Ishikawa (cell line): Measurements from ENCODE around the gene NBR1.

Experiments used
- CEBPB ChIP-seq: IDR thresholded peaks from 2 replicates; pipeline ENCODE4 v1.6.1; 2012
- CREB1 ChIP-seq: IDR thresholded peaks from 2 replicates; pipeline ENCODE4 v1.6.1; 2012; ENCODE audit warnings: low read depth
- EGR1 ChIP-seq: IDR thresholded peaks from 2 replicates; pipeline ENCODE4 v1.6.1; 2012
- EP300 ChIP-seq: IDR thresholded peaks from 2 replicates; pipeline ENCODE4 v1.6.1; 2012; ENCODE audit warnings: borderline replicate concordance
- FOXM1 ChIP-seq: IDR thresholded peaks from 2 replicates; pipeline ENCODE4 v1.6.1; 2012; ENCODE audit warnings: low read depth, borderline replicate concordance
- NFIC ChIP-seq: IDR thresholded peaks from 2 replicates; pipeline ENCODE4 v1.6.1; 2012
- RAD21 ChIP-seq: IDR thresholded peaks from 2 replicates; pipeline ENCODE4 v1.6.1; 2012; ENCODE audit warnings: low read depth
- TAF1 ChIP-seq: IDR thresholded peaks from 2 replicates; pipeline ENCODE4 v1.6.1; 2012; ENCODE audit warnings: low read depth, mild to moderate bottlenecking
- TCF12 ChIP-seq: IDR thresholded peaks from 2 replicates; pipeline ENCODE4 v1.6.1; 2012; ENCODE audit warnings: low read depth
- TEAD4 ChIP-seq: IDR thresholded peaks from 2 replicates; pipeline ENCODE4 v1.6.1; 2012
- YY1 ChIP-seq: IDR thresholded peaks from 2 replicates; pipeline ENCODE4 v1.6.1; 2012; ENCODE audit warnings: low read depth
- ZBTB7A ChIP-seq: IDR thresholded peaks from 2 replicates; pipeline ENCODE4 v1.6.1; 2012; ENCODE audit warnings: low read depth
- TF ChIP-seq, protein P1 (sequence below): IDR thresholded peaks from 2 replicates; pipeline ENCODE4 v1.6.1; 2012
- TF ChIP-seq, protein P2 (sequence below): IDR thresholded peaks from 2 replicates; pipeline ENCODE4 v1.6.1; 2012; ENCODE audit warnings: low read depth, mild to moderate bottlenecking
- TF ChIP-seq, protein P3 (sequence below): IDR thresholded peaks from 2 replicates; pipeline ENCODE4 v1.6.1; 2012

Gene NBR1

DNA sequence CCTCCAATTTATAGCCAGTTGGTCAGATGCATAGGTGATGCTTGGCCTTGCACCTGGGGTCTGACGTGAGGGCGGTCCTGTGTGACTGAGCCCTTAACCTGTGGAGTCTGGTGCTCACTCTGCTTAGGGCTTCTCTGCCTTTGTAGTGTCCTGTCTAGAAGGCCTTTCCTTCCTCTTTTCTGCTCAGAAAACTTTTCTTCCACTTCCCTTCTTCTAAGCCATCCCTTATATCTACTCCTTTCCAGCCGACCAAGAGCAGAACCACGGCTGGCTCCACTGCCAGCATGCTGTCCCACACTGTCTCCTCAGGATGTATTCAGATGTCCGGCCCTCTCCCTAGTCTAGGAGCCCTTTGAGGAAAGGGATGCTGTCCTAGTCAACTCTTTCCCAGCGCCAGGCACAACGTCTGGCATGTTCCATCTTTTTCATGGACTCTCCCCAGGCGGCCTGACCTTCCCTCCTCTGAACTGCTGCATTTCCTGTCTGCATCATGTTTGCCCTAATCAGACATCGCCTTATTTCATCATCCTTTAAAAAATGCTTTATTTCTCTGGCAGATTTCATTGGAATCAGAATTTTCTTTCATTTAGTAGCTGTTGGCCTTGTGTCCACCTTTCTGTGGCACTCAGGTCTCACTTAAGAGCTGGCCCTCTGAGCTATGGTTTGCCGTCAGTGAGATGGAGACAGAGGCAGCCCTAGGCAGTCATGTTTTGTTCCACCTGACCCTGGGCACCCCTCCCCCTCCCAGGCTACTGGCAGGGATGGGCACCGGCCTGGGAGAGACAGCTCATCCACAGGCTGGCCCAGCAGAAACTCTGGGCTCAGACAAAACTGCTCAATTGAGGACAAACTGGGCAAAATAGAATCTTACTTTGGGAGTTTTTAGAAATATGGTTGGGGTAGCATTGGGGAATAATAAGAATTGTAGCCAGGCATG is 30.4 kb upstream of the NBR1 start:
- TF ChIP-seq TEAD4 (no peak), CEBPB (no peak), YY1 (no peak), EGR1 (no peak)

DNA sequence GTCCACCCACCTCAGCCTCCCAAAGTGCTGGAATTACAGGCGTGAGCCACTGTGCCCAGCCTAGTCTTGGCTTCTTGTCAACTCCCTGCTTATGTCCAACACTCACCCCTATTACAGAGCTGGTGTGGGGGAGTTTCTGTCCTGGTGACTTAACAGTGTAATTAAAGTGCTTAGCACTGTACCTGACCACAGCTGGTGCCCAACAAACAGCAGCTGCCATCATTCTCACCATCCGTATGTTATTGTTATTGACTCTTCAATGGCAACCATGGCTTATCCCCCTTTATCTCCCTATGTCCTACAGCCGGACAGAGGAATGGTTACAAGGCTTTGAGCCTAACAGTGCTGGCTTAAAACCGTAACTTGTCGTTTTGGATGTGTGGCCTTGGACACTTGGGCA is 28.9 kb upstream of the NBR1 start:
- TF ChIP-seq CREB1, result no peak
- TF ChIP-seq, protein P1, sequence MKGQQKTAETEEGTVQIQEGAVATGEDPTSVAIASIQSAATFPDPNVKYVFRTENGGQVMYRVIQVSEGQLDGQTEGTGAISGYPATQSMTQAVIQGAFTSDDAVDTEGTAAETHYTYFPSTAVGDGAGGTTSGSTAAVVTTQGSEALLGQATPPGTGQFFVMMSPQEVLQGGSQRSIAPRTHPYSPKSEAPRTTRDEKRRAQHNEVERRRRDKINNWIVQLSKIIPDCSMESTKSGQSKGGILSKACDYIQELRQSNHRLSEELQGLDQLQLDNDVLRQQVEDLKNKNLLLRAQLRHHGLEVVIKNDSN, result no peak
- no peak for TF ChIP-seq TCF12
- TF ChIP-seq EP300, result no peak

DNA sequence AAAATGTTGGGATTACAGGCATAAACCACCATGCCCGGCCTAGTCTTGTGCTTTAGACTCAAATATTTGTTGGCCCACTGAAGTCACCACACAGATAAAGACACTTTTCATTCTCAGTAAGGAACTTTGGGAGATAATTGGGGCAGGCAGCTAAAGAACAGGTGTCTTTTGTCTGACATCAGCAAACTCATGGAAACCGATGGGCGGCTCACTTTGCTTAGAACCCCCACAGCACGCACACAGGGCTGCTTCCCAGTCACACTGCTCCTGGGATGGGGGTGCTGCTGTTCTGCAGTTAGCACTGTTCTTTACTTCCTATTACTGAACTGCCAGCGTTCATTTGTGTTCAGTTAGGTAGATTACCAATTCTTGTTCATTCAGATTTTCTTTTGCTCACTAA is 27.8 kb upstream of the NBR1 start:
- TF ChIP-seq, protein P2, sequence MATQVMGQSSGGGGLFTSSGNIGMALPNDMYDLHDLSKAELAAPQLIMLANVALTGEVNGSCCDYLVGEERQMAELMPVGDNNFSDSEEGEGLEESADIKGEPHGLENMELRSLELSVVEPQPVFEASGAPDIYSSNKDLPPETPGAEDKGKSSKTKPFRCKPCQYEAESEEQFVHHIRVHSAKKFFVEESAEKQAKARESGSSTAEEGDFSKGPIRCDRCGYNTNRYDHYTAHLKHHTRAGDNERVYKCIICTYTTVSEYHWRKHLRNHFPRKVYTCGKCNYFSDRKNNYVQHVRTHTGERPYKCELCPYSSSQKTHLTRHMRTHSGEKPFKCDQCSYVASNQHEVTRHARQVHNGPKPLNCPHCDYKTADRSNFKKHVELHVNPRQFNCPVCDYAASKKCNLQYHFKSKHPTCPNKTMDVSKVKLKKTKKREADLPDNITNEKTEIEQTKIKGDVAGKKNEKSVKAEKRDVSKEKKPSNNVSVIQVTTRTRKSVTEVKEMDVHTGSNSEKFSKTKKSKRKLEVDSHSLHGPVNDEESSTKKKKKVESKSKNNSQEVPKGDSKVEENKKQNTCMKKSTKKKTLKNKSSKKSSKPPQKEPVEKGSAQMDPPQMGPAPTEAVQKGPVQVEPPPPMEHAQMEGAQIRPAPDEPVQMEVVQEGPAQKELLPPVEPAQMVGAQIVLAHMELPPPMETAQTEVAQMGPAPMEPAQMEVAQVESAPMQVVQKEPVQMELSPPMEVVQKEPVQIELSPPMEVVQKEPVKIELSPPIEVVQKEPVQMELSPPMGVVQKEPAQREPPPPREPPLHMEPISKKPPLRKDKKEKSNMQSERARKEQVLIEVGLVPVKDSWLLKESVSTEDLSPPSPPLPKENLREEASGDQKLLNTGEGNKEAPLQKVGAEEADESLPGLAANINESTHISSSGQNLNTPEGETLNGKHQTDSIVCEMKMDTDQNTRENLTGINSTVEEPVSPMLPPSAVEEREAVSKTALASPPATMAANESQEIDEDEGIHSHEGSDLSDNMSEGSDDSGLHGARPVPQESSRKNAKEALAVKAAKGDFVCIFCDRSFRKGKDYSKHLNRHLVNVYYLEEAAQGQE, result no peak
- no peak for TF ChIP-seq ZBTB7A
- TF ChIP-seq YY1, result no peak
- no peak for TF ChIP-seq TAF1
- no peak for TF ChIP-seq EGR1
- TF ChIP-seq CREB1, result no peak
- TF ChIP-seq, protein P3, sequence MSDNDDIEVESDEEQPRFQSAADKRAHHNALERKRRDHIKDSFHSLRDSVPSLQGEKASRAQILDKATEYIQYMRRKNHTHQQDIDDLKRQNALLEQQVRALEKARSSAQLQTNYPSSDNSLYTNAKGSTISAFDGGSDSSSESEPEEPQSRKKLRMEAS, result no peak
- no peak for TF ChIP-seq NFIC
- TF ChIP-seq, protein P1, result no peak
- TF ChIP-seq TCF12, result no peak
- no peak for TF ChIP-seq FOXM1
- no peak for TF ChIP-seq RAD21
- no peak for TF ChIP-seq EP300
- no peak for TF ChIP-seq CEBPB

DNA sequence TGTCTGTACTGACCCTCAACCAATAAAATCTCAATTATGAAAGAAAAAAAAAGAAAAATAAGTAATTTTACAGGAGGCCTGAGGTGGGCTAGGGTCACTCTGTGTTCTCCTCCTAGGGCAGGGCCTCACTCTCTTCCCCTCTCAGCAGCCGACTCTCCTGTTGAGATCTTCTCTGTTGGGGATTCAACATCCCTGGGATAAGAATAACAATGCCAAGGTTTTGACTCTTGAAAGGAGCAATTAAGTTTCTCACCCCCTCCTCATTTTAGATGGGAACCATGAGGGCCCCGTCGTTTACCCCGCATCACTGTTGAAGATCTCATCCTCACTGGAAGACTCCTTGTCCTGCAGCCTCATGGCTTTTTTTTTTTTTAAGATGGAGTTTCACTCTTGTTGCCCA is 24.4 kb upstream of the NBR1 start:
- no peak for TF ChIP-seq ZBTB7A
- no peak for TF ChIP-seq NFIC
- TF ChIP-seq TCF12, result no peak
- TF ChIP-seq CEBPB, result no peak
- TF ChIP-seq, protein P3, result no peak
- TF ChIP-seq YY1, result no peak
- TF ChIP-seq, protein P1, result no peak

DNA sequence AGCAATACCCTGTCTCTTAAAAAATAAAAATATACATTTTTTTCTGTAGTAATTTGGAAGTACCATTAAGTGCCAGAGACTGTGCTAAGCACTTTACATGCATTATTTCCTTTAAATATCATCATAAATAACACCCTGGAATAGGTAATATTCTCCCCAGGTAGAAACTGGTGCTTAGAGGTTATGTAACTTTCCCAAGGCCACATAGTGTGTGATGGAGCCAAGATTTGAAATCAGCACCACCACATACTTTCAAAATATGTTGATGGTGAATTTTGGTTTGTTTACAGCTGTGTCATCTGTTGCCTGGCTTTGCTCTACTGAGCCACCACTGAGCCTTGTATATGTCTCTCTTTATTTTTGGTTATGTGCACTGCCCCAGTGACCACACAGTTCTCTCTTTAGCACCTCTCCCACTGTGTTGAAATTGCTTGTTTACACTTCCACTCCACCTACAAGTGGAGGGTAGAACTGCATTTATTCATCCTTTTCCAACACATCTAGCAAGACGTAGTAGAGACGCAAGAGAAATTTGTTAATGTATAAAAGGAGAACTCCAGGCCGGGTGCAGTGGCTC is 19.0 kb upstream of the NBR1 start:
- TF ChIP-seq, protein P3, result no peak
- TF ChIP-seq CREB1 (no peak), TCF12 (no peak), EP300 (no peak)
- TF ChIP-seq, protein P2, result no peak

DNA sequence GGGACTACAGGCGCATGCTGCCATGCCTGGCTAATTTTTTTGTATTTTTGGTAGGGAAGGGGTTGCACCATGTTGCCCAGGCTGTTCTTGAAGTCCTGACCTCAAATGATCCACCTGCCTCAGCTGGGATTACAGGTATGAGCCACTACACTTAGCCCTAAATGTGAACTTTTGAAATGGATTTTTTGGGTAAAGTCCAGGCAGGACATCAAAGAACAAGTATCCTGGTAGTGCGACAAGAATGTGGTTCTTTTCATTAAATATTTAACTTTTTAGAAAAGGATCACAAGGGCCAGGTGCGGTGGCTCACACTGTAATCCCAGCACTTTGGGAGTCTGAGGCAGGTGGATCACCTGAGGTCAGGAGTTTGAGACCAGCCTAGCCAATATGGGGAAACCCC is 15.3 kb upstream of the NBR1 start:
- no peak for TF ChIP-seq EP300
- TF ChIP-seq RAD21, result no peak
- no peak for TF ChIP-seq TAF1
- no peak for TF ChIP-seq TEAD4
- no peak for TF ChIP-seq EGR1
- TF ChIP-seq FOXM1, result no peak
